GM19468 (cell line): Measurements from ENCODE around the gene SH3D21.

Experiments
- ATAC-seq: cut with Tn5 transposase; IDR thresholded peaks from one replicate; pipeline ENCODE4 v1.9.1; 2021; ENCODE audit warnings: mild to moderate bottlenecking, moderate library complexity, moderate number of reproducible peaks; ENCODE audit not compliant: unreplicated experiment; ENCODE audit errors: extremely low read depth

Gene SH3D21

DNA sequence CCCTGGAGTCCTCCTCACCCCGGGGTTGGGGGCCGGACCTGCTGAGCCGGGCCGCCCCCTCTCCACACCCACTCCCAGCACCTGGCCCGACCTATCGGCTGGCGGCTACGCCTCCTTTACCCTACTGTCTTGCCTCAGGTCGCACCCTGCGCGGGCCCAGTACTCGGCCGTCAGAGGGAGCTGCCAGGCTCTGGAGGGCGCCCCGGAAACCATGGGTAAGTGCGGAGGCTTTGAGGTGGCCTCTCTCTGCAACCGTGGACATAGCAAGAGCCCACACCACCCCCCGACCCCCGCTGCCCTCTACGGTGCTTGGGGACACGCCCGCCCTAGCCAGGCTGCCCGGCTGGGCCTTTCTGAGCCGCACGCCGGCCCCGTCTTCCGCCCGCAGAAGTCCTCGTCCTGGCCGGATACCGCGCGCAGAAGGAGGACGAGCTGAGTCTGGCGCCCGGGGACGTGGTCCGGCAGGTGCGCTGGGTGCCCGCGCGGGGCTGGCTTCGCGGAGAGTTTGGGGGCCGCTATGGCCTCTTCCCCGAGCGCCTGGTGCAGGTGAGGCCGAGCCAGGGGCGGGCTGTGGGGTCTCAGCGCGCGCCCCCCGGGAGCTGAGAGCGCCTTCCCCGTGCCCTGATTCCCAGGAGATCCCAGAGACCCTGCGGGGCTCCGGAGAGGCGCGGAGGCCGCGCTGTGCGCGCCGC, at the start of gene SH3D21:
Gene SH3D21 (plus strand): TSS at position 159 of the 692 bp plus-strand sequence. CDS start 53 bp downstream, at position 212.
- peak; percentile 5 for ATAC-seq

DNA sequence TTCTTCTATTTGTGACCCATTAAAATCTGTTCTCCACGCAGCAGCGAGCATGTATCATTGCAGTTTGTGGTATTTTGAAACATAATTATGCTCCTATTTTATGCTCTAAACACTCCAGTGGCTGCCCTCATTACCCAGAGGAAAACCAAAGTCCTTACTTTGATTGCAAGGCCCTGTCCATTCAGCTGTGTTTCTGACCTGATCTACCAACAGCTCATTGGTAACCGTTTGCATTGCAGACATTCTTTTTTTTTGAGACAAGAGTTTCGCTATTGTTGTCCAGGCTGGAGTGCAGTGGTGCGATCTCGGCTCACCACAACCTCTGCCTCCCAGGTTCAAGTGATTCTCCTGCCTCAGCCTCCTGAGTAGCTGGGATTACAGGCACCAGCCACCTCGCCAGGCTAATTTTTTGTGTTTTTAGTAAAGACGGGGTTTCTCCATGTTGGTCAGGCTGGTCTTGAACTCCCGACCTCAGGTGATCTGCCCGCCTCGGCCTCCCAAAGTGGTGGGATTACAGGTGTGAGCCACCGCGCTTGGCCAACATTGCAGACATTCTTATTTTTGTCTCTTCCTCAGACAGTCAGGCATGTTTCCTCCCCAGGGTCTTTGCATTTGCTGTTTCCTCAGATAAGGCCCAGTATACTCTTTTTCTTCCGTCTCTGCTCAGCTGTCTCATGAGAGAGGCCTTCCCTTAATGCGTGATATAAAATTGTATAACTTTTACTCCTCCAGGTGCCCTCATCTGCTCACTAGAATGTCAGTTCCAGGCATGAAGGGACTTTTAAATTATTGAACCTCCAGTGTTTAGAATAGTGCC, 49.4 kb upstream of the SH3D21 start:
- ATAC-seq = no peak

- no peak for ATAC-seq
These were observed 48.8 kb upstream of the SH3D21 start for GRCh38 chr1:36257375-36257767.

DNA sequence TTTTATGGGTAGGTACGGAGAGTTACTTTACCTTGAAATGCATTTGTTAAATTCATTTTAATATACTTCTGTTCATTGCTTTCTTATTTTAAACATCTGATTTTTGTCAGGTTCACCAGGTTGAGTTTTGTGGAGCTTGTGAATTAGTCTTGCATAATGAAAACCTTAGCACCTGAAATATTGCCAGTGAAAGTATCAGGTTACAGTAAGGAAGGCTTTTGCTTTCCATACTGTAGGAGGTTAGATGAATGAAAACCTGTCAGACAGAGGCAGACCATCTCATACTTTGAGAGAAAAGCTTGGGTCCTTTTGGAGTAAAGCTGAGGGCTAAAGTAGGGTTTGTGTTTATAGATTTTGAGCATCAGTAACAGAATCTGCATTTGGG, 47.2 kb upstream of the SH3D21 start:
- ATAC-seq = no peak

- ATAC-seq = no peak
These were observed 37.2 kb upstream of the SH3D21 start for GRCh38 chr1:36268981-36269380.

- no peak for ATAC-seq
These were observed 36.7 kb upstream of the SH3D21 start for GRCh38 chr1:36269408-36269838.

GRCh38 chr1:36273024-36273423, 33.1 kb upstream of the SH3D21 start:
- ATAC-seq = no peak

DNA sequence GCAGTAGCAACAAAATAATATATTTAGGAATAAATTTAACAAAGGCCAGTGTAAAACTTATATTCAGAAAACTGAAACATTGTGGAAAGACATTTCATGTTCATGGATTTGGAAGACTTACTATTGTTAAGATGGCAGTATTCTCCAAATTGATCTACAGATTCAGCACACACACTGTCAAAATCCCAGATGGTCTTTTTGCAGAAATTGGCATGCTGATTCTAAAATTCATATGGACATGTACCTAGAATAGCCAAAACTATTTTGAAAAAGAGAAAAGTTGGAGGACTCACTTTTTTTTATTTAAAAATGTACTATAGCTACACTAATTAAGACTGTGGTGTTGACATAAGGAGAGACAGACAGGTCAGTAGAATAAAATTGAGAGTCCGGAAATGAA, 32.0 kb upstream of the SH3D21 start:
- no peak for ATAC-seq

- no peak for ATAC-seq
These were observed 29.5 kb upstream of the SH3D21 start for GRCh38 chr1:36276688-36277087.

- ATAC-seq = no peak
These were observed 26.9 kb upstream of the SH3D21 start for GRCh38 chr1:36279110-36279788.

- ATAC-seq = no peak
These were observed 26.3 kb upstream of the SH3D21 start for GRCh38 chr1:36279789-36280296.

DNA sequence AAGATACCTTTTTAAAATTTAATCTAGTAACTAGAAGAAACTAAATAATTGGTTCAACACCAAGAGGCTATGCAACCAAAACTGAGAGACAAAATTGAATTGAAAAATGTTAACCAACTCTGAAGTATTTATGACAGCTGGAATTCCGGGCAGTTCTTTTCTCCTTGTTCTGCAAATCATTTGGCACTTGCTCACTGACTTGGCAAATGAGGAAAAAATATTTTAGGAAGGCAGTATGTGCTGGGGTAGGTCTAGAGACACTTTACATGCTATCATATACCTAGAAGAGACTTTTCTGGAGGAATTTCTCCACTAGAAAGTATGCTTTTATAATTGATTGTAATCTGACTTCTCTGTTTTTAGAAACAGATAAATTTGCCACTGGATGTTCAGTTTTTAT, 22.1 kb upstream of the SH3D21 start:
- no peak for ATAC-seq

- no peak for ATAC-seq
These were observed 21.7 kb upstream of the SH3D21 start for GRCh38 chr1:36284517-36284916.

- ATAC-seq = no peak
These were observed 20.6 kb upstream of the SH3D21 start for GRCh38 chr1:36285443-36286101.

DNA sequence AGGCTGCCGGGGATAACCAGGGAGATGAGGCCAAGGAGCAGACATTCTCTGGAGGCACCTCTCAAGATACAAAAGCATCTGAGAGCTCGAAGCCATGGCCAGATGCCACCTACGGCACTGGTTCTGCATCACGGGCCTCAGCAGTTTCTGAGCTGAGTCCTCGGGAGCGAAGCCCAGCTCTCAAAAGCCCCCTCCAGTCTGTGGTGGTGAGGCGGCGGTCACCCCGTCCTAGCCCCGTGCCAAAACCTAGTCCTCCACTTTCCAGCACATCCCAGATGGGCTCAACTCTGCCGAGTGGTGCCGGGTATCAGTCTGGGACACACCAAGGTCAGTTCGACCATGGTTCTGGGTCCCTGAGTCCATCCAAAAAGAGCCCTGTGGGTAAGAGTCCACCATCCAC, 19.4 kb upstream of the SH3D21 start:
- no peak for ATAC-seq

GRCh38 chr1:36287595-36287994, 18.6 kb upstream of the SH3D21 start:
- no peak for ATAC-seq

DNA sequence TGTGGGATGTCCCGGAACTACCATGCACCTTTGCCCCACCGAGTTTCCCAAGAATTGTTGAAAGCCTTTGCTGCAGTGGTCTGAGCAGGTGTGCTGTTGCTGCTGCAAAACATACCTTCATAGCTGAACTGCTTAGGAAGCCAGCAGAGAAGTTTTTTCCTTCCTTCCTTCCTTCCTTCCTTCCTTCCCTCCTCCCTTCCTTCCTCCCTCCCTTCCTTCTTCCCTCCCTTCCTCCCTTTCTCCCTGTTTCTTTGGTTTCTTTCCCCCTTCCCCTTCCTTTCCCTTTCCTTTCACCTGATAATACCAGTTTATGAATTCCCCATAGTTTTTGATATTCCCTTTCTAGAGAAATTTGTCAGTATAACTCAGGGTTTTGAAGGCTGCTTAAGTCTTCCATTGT, 10.8 kb upstream of the SH3D21 start:
- ATAC-seq = no peak

GRCh38 chr1:36297062-36297461, 9.1 kb upstream of the SH3D21 start:
- no peak for ATAC-seq

DNA sequence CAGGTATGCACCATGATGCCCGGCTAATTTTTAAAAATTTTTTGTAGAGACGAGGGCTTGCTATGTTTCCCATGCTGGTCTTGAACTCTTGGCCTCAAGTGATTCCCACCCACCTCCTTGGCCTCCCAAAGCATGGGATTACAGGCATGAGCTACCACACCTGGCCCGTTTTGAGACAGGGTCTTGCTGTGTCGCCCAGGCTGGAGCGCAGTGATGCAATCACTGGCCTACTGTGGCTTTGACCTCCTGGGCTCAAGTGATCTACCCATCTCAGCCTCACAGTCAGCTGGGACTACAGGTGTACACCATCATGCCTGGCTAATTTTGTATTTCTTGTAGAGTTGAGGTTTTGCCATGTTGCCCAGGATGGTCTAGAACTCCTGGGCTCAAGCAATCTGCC, 7.5 kb upstream of the SH3D21 start:
- ATAC-seq = no peak

DNA sequence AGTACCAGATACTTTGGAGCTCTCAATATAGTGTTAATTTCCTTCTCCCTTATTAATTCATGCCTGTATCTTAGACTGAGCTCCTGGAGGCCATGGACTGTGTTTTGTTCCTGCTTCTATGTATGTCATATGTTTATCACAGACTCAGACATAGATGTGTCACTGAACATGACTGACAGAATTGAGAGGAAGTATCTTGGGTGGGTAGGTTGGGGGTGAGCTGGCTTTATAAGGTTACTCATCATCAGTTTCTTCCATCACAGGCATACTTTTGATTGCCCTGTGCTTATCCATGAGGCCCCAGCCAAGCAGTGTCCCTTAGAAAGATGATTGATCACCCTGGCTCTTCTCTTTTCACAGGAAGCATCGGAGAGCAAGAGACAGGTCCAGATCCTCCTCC, 5.6 kb upstream of the SH3D21 start:
- ATAC-seq = no peak
